Fibroblast of lung (primary cell): ENCODE measurements around the gene PRKAB2. TPM values are rescaled to one million over a fixed set of nuclear protein-coding genes. Genes with fewer than 3 reads are reported as not detected.
"Not testable (repeated sequence)": the region's sequence is repeated elsewhere in the genome, so short reads cannot be mapped to it uniquely, and the experiment has no call there.

ENCODE experiments used
- DNase-seq, 2 donors: peaks; one replicate each; pipeline versions ENCODE4 v3.0.0 to v3.0.0-alpha.2; 2010; ENCODE audit warnings: low read depth in 2 of 2
- H2AFZ ChIP-seq: 2 replicates; pipeline ENCODE4 v1.5.1; 2012; ENCODE audit warnings: low read length, control low read depth, inconsistent platforms
- H3K27ac ChIP-seq: 2 replicates; pipeline ENCODE4 v1.5.1; 2011; ENCODE audit warnings: low read length, control low read depth; ENCODE audit not compliant: insufficient read depth
- H3K27me3 ChIP-seq: 2 replicates; pipeline ENCODE4 v1.5.1; 2011; ENCODE audit warnings: mild to moderate bottlenecking, low read length; ENCODE audit not compliant: control insufficient read depth, insufficient read depth
- H3K36me3 ChIP-seq: 2 replicates; pipeline ENCODE4 v1.5.1; 2011; ENCODE audit warnings: low read length; ENCODE audit not compliant: control insufficient read depth, insufficient read depth
- H3K4me1 ChIP-seq: 2 replicates; pipeline ENCODE4 v1.5.1; 2011; ENCODE audit warnings: low read length; ENCODE audit not compliant: control insufficient read depth, insufficient read depth; ENCODE audit errors: extremely low read depth
- H3K4me2 ChIP-seq: 2 replicates; pipeline ENCODE4 v1.5.1; 2011; ENCODE audit warnings: low read length, control low read depth; ENCODE audit not compliant: insufficient read depth; ENCODE audit errors: extremely low read depth
- H3K4me3 ChIP-seq, 4 experiments: fragments of 200-600 bp in 1 of 4; sonication (generic) in 1 of 4; replicated peaks in 1 of 4; 2 replicates each; pipeline ENCODE4 v1.5.1; 2011 to 2016; ENCODE audit warnings: low read length in 4 of 4, low read depth in 3 of 4, mild to moderate bottlenecking in 3 of 4, control low read depth in 2 of 4, inconsistent platforms in 1 of 4, mixed read lengths in 1 of 4; ENCODE audit not compliant: insufficient read depth in 1 of 4; ENCODE audit errors: control extremely low read depth in 1 of 4
- H3K79me2 ChIP-seq: 2 replicates; pipeline ENCODE4 v1.5.1; 2012; ENCODE audit warnings: mild to moderate bottlenecking, low read length, inconsistent platforms; ENCODE audit not compliant: control insufficient read depth, insufficient read depth
- H3K9ac ChIP-seq: 2 replicates; pipeline ENCODE4 v1.5.1; 2011; ENCODE audit warnings: mild to moderate bottlenecking, low read length, control low read depth; ENCODE audit not compliant: insufficient read depth
- H3K9me3 ChIP-seq: 2 replicates; pipeline ENCODE4 v1.5.1; 2012; ENCODE audit warnings: low read depth, low read length; ENCODE audit not compliant: control insufficient read depth, insufficient read depth
- H4K20me1 ChIP-seq: 2 replicates; pipeline ENCODE4 v1.5.1; 2011; ENCODE audit warnings: low read length; ENCODE audit not compliant: control insufficient read depth, insufficient read depth; ENCODE audit errors: extremely low read depth
- EZH2 ChIP-seq: IDR thresholded peaks from 2 replicates; pipeline ENCODE4 v1.5.1; 2012; ENCODE audit warnings: low read length, control low read depth, mild to moderate bottlenecking; ENCODE audit errors: missing control alignments
- polyA plus RNA-seq, 2 donors: library from polyadenylated mRNA; depleted of rRNA in 1 of 2; stranded (reverse) in 1 of 2; unstranded in 1 of 2; fragments of >200 nt; gene quantifications; 2 replicates each; pipeline ENCODE4 v1.2.1, GENCODE V29; 2011 to 2012; ENCODE audit warnings: missing spikeins in 1 of 2
- total RNA-seq: library from RNA; depleted of rRNA; stranded (reverse); fragments of >200 nt; gene quantifications from 2 replicates; pipeline ENCODE4 v1.2.1, GENCODE V29; 2014
- TF ChIP-seq, protein P1 (sequence below), 2 donors: IDR thresholded peaks in 1 of 2; conservative IDR thresholded peaks in 1 of 2; 1 replicate in 1 of 2; 2 replicates in 1 of 2; pipeline ENCODE4 v1.5.1; 2011 to 2012; ENCODE audit warnings: low read length in 2 of 2, control low read depth in 1 of 2, inconsistent platforms in 1 of 2, low read depth in 1 of 2, mild to moderate bottlenecking in 1 of 2

PRKAB2 gene
- total and polyA plus RNA-seq, 2 donors (not counting 1 experiment from before 2014, with no cell fraction given) = 22.0 to 23.8 TPM

DNA sequence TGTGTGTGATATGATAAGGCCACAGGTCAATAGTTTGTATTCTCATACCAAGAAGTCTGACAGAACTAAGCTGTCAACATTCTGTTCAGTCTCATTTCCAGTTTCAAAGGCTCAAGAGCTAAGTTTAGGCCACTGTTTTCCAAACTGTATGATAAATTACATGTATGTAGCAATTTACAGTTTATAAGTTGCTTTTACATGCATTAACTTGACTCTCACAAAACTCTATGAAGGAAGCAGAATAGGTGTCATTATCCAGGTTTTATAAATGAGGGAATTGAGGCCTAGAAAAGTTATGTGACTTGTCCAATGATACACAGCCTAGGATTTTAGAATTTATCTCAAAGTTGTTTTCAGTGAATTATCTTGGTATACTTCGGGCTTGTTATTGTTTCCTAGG is 29.5 kb upstream of the PRKAB2 start:
- H3K9me3 ChIP-seq = no peaks in the 10 kb centered on the region
- no peaks in the 10 kb centered on the region for H3K79me2 ChIP-seq
- no peak overlapping the region for H3K27ac ChIP-seq
- peaks cover 3% of the 10 kb centered on the region for H3K4me1 ChIP-seq
- no peaks in the 10 kb centered on the region for H4K20me1 ChIP-seq
- TF ChIP-seq, protein P1, sequence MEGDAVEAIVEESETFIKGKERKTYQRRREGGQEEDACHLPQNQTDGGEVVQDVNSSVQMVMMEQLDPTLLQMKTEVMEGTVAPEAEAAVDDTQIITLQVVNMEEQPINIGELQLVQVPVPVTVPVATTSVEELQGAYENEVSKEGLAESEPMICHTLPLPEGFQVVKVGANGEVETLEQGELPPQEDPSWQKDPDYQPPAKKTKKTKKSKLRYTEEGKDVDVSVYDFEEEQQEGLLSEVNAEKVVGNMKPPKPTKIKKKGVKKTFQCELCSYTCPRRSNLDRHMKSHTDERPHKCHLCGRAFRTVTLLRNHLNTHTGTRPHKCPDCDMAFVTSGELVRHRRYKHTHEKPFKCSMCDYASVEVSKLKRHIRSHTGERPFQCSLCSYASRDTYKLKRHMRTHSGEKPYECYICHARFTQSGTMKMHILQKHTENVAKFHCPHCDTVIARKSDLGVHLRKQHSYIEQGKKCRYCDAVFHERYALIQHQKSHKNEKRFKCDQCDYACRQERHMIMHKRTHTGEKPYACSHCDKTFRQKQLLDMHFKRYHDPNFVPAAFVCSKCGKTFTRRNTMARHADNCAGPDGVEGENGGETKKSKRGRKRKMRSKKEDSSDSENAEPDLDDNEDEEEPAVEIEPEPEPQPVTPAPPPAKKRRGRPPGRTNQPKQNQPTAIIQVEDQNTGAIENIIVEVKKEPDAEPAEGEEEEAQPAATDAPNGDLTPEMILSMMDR (conservative IDR thresholded peaks at IDR 0.05 in 1 of 2, IDR thresholded peaks at IDR 0.05 in 1 of 2; ENCODE audit: low read depth in 1 of 2, low read length in 2 of 2) = no peak
- TF ChIP-seq EZH2 = no peak
- DNase-seq = no peak
- no peak overlapping the region for H3K9ac ChIP-seq
- no peaks in the 10 kb centered on the region for H3K36me3 ChIP-seq
- H2AFZ ChIP-seq = no peak overlapping the region
- no peak overlapping the region for H3K4me2 ChIP-seq
- H3K4me3 ChIP-seq = no peak overlapping the region
- no peaks in the 10 kb centered on the region for H3K27me3 ChIP-seq

DNA sequence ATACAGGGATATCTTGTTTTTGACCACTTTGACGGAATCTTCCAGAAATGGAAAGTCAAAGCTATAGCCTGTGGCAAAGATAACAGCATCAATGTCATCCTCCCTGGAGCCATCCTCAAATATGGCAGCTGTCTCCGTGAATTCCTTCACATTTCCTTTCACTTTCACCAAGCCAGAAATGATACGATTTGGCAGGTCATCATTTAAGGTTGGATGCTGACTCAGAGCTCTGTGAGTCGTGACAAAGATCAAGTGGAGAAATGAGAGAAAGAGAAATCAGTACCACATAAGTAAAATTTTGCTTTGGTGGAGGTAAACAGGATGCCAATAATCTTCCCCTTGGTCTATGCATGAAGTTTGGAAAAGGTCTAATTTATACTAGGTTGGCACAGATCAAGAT is 29.0 kb upstream of the PRKAB2 start:
- Histone ChIP-seq H3K4me3 (peak overlapping the region in 1 of 4 experiments; percentile 7), H3K36me3 (no peaks in the 10 kb centered on the region), H3K9ac (no peak overlapping the region), H2AFZ (peak overlapping the region; percentile 45), H3K4me1 (peaks cover 3% of the 10 kb centered on the region), H3K9me3 (no peaks in the 10 kb centered on the region), H3K4me2 (peak overlapping the region; percentile 52), H3K27ac (no peak overlapping the region), H3K79me2 (no peaks in the 10 kb centered on the region), H4K20me1 (no peaks in the 10 kb centered on the region), H3K27me3 (no peaks in the 10 kb centered on the region)
- TF ChIP-seq EZH2 = no peak
- TF ChIP-seq, protein P1 (conservative IDR thresholded peaks at IDR 0.05 in 1 of 2, IDR thresholded peaks at IDR 0.05 in 1 of 2; ENCODE audit: low read depth in 1 of 2, low read length in 2 of 2) = no peak
- DNase-seq = peak in 1 of 2 donors; percentile 20

DNA sequence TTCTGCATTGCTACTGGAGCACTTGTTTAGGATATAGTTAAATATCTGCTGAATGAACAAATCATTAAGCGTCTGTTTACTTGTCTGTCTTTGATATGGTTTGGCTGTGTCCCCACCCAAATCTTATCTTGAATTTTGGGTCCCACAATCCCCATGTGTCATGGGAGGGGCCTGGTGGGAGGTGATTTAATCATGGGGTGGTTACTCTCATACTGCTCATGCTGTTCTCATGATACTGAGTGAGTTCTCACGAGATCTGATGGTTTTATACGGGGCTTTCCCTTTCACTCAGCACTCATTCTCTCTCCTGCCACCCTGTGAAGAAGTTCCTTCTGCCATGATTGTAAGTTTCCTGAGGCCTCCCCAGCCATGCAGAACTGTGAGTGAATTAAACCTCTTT is 25.1 kb upstream of the PRKAB2 start:
- H3K4me3 ChIP-seq, H4K20me1 ChIP-seq, H2AFZ ChIP-seq, H3K4me1 ChIP-seq, H3K79me2 ChIP-seq, H3K27ac ChIP-seq, H3K9me3 ChIP-seq, H3K4me2 ChIP-seq, H3K27me3 ChIP-seq, DNase-seq, H3K9ac ChIP-seq, H3K36me3 ChIP-seq: not testable (repeated sequence)
